ENCODE measurements around the gene RASGEF1B.
"Not testable (repeated sequence)": the region's sequence is repeated elsewhere in the genome, so short reads cannot be mapped to it uniquely, and the experiment has no call there.

RASGEF1B gene

GRCh38 chr4:81432825-81433224 lies 38.9 kb downstream of the RASGEF1B start:
- DNase-seq (ENCODE audit: low read depth, low spot score): no peak

GRCh38 chr4:81431971-81432370 lies 39.7 kb downstream of the RASGEF1B start:
- DNase-seq (ENCODE audit: low read depth, low spot score): no peak

GRCh38 chr4:81429607-81430006 lies 42.1 kb downstream of the RASGEF1B start:
- no peak for DNase-seq (ENCODE audit: low read depth, low spot score)

- DNase-seq (ENCODE audit: low read depth, low spot score): no peak
Observed at GRCh38 chr4:81429031-81429430, 42.7 kb downstream of the RASGEF1B start.

- no peak for DNase-seq (ENCODE audit: low read depth, low spot score)
Observed at GRCh38 chr4:81428002-81428401, 43.7 kb downstream of the RASGEF1B start.

GRCh38 chr4:81427344-81427821 lies 44.3 kb downstream of the RASGEF1B start:
- DNase-seq (ENCODE audit: low read depth, low spot score): no peak

GRCh38 chr4:81426770-81427289 lies 44.9 kb downstream of the RASGEF1B start:
- DNase-seq (ENCODE audit: low read depth, low spot score): no peak

GRCh38 chr4:81424816-81425755 lies 46.6 kb downstream of the RASGEF1B start:
- no peak for DNase-seq (ENCODE audit: low read depth, low spot score)

GRCh38 chr4:81424336-81424735 lies 47.4 kb downstream of the RASGEF1B start:
- DNase-seq (ENCODE audit: low read depth, low spot score): no peak

GRCh38 chr4:81422595-81422994 lies 49.1 kb downstream of the RASGEF1B start:
- no peak for DNase-seq (ENCODE audit: low read depth, low spot score)

- no peak for DNase-seq (ENCODE audit: low read depth, low spot score)
Observed at GRCh38 chr4:81421346-81422218, 50.1 kb downstream of the RASGEF1B start.

- no peak for DNase-seq (ENCODE audit: low read depth, low spot score)
Observed at GRCh38 chr4:81418572-81418971, 53.1 kb downstream of the RASGEF1B start.

GRCh38 chr4:81412946-81413495 lies 58.7 kb downstream of the RASGEF1B start:
- DNase-seq (ENCODE audit: low read depth, low spot score): no peak

GRCh38 chr4:81410680-81411079 lies 61.0 kb downstream of the RASGEF1B start:
- no peak for DNase-seq (ENCODE audit: low read depth, low spot score)

- DNase-seq (ENCODE audit: low read depth, low spot score): no peak
Observed at GRCh38 chr4:81409836-81410235, 61.9 kb downstream of the RASGEF1B start.

- DNase-seq (ENCODE audit: low read depth, low spot score): no peak
Observed at GRCh38 chr4:81408341-81408740, 63.4 kb downstream of the RASGEF1B start.

GRCh38 chr4:81407726-81408125 lies 64.0 kb downstream of the RASGEF1B start:
- no peak for DNase-seq (ENCODE audit: low read depth, low spot score)

GRCh38 chr4:81406481-81406880 lies 65.2 kb downstream of the RASGEF1B start:
- DNase-seq (ENCODE audit: low read depth, low spot score): not testable (repeated sequence)

GRCh38 chr4:81405900-81406401 lies 65.8 kb downstream of the RASGEF1B start:
- DNase-seq (ENCODE audit: low read depth, low spot score): peak; percentile 19

GRCh38 chr4:81404741-81405140 lies 67.0 kb downstream of the RASGEF1B start:
- DNase-seq (ENCODE audit: low read depth, low spot score): no peak

- DNase-seq (ENCODE audit: low read depth, low spot score): no peak
Observed at GRCh38 chr4:81404294-81404693, 67.4 kb downstream of the RASGEF1B start.
